ENCODE data around the gene RNF169.
A peak's percentile ranks its signal among the peaks of the same experiment; 100 is the strongest.

The RNF169 gene, protein sequence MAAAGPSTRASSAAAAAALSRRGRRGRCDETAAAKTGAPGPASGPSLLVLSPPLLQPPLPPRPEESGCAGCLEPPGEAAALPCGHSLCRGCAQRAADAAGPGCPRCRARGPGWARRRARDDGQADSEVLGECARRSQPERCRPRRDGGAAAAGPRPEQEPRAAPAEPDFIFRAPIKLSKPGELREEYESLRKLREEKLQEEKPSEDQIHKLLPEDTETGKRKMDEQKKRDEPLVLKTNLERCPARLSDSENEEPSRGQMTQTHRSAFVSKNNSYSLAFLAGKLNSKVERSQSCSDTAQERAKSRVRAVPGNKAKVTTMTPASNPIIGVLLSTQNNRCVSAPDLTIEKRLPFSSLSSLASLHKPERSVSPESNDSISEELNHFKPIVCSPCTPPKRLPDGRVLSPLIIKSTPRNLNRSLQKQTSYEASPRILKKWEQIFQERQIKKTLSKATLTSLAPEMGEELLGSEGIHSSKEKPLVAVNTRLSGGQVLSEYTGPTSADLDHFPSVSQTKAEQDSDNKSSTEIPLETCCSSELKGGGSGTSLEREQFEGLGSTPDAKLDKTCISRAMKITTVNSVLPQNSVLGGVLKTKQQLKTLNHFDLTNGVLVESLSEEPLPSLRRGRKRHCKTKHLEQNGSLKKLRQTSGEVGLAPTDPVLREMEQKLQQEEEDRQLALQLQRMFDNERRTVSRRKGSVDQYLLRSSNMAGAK

DNA sequence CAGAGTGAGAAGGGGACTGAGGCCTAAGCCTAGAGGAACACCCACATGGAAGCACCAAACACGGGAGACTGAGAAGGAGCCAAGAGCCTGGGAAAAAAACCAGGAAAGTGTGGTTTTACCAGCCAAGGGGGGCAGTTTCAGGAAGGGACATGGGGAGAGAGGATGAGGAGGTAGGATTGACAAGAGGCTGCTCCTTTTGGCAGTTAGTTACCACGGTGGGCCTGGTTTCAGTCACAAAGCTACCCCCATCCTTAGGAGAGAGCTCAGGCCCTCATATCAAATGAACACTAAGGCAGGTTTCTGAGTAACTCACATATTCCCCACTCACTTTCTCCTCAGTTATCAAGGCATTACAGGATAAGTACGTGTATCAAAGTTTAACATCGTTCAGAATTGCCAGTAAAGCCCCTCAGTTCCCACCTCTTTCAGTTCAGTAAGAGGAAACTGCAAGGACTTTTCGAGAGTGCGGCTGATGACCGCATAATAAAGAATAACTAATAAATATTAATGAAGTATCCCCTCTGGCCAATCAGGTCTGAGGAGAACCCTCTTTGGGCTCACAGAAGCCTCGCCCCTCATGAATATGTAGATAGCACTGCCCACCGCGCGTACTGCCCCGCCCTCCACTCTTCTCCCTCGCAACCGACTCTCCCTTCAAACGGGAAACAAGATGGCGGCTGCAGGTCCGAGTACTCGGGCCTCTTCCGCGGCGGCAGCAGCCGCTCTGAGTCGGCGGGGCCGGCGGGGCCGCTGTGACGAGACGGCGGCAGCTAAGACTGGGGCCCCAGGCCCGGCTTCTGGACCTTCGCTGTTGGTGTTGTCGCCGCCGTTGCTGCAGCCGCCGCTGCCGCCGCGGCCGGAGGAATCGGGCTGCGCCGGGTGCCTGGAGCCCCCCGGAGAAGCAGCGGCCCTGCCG, at the start of gene RNF169:
Gene RNF169 (plus strand): TSS at position 639 of the 916 bp plus-strand sequence. CDS start 32 bp downstream, at position 671.
- DNase-seq: peak; percentile 88 to 93

DNA sequence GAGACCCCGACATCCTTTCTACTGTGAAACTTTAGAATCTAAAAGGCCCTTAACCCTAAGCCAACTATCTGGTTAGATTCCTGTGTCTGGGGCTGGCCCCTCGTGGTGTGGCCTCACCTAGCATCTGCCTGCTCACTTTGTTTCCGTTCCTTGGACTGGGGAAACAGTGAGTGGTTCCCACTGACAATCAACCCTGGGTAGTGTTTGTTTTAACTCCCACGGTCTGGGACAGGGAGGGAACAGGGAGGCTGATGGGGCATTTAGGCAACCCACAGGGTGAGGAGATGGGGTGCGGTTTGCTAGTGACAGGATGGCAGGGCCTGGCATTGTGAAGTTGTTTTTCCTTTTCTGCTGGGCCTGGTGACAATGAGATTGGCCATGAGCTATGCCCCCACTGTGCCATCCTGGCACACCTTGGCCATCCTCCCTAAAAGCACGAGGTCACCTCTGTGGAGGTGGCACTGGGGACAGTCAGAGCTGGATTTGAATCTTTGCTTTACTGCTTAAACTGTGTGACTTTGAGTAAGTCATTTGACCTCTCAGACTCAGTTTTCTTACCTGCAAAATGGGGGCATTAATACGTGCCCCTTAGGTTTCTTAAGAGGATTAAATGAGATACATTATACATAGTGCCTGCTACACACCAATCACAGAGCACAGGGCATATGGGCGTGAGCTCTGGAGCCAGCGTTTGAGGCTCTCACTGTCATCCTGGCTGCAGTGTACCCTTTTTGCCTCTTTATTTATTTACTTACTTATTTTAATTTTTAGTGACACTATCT, 48.8 kb upstream of the RNF169 start:
- no peak for DNase-seq

DNA sequence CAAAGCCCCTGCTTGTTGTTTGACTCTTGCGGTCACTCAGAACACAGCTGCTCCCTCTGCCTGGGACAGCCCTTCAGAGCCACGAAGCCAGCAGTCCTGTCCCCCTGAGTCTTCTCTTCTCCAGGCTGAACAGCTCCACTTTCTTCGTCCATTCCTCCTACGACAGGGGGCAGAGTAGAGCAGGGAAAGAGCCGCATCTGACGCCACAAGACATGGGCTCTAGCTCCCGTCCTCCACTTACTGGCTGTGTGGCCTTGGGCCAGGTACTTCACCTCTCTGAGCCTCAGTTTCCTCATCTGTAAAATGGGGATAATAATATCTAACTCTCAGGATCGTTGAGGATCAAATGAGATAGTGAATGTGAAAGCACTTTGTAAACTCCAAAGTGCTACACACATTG, 47.3 kb upstream of the RNF169 start:
- peak in 1 of 2 experiments; percentile 18 for DNase-seq

DNA sequence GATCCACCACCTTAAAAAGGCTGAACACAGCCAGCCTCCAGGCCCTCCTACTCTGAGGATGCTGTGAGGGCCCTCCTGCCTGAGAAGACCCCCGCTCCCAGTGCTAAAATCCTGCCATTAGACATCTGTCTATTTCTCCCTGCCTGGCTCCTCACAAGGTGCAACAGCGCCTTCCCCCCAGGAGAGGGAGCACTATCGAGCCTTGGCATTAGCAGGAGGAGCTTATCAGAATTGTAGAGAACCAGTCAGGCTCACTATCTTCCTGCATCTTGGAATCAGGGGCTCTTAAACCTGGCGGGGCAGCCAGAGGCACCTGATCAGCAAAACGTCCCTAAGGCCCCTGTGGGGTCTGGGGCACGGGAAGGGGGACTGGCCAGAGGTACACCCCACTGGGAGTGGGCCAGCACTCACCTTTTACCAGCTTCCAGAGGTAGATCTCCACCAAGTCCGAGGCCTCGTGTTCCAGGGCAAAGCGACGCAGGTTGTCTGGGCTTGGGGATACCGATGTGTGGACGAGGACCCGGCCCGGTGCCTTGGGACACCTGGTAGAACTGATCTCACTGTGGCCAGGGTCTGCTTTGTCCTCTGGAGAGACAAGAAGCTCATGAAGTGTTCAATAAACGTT, 46.2 kb upstream of the RNF169 start:
- DNase-seq: peak; percentile 63 to 69

DNA sequence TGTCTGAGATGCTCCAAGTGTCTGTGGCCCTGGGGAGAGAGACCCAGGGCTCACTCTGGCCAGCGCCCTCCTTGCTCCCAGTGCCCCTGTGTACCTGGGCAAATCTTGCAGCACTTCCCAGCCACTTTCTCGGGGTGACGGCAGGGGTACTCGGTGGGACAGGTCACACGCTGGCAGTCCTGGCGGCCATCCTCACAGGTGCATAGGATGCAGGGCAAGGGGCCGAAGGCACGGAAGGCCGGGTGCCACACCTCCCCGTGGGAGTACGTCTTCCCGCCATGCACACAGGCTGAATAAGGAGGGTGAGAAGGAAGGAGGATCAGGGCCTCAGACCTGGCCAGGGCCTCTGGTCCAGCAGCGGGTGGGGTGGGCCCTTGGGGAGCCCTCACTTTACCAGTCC, 45.4 kb upstream of the RNF169 start:
- no peak for DNase-seq

DNA sequence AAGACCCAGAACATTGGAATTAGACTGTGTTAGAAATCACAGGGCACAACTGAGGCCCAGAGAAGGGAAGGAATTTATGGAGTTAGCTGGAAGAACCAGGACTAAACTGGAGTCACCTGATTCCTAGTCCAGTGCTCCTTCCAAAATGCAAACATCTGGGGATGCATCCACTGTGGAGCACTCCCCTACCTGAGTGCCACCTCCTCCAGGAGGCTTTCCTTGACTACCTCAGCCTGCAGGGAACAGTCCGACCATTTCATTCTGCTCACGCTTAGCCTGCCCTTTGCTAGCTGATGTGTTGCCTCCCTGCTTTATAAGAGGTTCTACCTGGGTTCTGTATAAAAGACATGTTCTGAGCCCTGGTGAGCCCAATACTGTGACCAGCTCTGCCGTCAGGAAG, 41.5 kb upstream of the RNF169 start:
- DNase-seq: no peak

DNA sequence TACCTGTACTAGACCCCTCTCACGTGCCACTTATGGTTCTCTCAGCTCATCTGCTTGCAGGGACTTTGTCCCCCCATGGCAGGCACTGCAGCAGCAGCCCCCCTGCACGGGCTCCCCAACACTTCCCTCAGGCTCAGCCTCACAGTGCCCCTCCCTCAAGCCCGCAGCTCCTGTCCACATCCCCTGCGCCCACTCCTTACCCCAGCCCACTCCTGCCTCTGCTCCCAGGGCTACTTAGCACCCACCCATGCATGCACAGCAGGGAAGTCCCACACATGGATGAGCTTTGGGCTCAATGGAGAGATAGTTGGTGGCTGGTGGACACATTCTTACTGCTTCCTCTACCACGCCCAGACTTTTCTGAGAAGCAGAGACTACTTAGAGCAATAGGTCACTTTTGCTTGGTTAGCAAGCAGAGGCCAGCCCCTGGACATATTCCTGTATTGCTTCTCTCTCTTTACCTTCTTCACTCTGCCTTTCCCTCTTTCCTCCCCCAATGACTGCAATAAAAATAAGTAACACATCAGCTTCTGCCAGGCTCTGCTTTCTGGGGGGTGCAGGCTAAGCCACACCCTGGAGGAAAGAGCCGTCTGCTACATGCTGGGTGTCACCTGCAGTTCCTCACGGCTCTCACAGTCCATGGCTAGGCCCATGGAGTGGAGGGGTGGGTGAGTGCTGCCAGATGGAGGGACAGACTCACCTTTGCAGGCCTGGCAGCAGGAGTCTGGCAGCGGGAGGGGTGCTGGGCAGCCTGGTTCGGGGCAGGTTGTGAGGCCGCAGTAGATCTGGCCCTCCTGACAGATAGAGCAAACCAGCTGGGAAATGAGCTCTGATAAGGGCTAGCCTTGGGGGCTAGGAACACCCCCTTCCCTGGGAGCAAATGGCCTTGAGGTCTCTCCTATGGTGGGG, 40.8 kb upstream of the RNF169 start:
- no peak for DNase-seq

DNA sequence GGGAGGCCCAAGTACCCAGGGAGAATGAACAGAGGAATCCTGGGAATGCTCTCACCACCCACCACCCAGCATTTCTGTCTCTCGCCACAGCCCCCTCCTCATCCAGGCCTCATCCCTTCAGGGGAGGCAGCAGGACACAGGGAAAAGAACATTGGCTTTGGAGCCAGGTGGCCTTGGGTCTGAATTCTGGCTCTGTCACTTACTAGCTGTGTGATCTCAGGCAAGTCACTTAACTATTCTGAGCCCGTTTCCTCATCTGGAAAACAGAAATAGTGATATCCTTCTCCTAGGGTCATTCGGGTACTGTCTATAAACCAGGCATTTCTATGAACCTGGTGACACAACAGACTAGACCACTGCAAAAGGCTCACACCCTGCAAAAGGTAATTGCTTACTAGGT, 39.5 kb upstream of the RNF169 start:
- DNase-seq: no peak

DNA sequence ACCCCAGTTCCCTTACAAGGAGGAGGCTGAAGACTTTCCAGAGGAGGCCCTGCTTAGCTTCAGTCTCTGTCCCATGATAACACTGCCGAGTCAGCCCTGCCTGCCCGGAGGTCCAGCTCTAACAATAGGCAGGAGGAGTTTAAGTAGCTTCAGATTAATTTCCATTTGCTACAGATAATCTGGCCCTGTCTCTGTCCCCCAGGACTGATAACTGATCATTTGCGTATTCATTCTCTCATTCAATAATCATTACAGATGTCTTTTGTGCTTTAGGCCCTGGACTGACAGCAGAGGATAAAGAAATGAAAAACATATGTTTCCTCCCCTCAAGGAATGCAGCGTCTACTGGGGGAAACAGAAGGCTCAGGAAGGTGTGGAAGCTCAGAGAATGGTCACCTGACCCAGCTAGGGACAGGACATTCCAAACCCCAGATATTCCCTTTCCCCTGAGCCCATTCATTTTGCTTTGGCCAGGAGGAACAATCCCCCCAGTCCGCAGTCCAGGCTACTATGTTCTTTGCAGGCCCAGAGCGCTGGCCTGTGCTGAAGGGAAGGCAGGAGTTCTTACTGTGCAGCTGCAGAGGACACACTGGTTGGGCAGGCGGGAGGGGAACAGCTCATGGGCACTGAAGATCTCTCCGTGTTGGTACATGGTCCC, 38.2 kb upstream of the RNF169 start:
- no peak for DNase-seq

DNA sequence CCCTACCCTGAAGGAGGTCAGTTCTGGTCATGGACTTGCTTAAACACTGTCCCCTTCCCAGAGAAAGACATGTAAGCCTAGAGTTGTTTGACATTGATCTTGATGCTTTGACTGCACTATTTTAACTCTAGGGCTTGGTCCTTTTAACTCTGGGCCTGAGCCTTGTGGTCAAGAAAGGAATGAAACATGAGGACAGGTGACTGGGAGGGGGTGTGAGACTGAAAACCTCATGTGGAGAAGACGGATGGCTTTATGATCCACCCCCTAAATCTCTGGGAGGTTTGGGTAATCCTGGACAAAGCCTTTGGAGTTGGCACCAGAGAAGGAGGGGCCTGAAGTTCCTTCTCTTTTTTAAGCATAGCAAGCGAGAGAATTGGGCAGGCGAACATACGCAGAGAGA, 35.0 kb upstream of the RNF169 start:
- DNase-seq: no peak

DNA sequence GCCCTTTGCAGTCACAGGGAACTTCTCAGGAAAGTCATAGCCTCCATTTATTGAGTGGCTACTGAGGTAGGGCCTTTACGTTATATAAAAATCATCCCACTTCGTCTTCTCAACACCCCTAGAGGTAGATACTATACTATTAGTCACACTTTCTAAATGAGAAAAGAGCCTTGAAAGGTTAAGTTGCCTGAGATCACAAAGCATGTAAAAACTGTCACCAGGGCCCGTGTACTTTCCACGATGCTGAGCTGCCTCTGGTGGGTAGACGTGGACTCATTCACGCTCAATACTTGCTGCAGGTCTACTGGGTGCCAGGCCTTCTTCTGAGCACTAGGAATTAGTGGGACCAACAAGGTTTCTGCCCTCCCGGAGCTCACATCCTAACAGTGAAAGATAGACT, 33.7 kb upstream of the RNF169 start:
- peak; percentile 18 to 41 for DNase-seq

DNA sequence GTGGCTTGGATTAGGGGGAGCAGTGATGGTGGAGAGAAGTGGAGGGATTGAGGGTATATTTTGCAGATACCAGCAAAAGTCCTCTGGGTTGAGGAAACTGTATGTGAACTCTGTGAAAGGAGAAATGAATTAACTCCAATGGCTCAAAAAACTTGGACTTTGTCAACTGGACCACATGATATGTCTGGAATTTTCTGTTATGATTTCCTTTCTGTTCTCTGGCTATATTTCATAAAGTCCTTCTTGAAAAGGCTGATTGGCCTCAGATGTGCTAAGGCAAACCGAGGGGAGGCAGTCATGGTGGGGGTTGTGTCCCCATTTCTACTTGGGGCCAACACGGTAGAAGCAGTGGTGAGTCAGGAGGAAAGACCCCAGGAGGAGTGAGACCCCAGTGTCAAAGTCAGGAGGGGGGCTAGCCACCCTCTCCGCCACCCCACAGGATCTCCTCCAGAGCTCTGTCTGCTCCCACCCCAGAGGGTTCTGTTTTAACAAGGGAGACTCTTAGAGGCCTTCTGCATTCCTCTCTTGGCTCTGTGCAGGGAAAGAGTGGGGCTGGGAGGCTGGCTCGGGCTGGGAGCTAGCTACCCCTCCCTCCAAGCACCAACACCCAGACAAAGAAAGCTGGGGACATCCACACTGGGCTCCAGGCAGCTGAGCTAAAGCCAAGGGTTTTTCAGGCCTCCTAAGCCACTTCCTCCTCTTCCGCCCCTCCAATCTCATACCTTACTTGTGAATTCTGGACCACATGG, 31.3 kb upstream of the RNF169 start:
- no peak for DNase-seq

DNA sequence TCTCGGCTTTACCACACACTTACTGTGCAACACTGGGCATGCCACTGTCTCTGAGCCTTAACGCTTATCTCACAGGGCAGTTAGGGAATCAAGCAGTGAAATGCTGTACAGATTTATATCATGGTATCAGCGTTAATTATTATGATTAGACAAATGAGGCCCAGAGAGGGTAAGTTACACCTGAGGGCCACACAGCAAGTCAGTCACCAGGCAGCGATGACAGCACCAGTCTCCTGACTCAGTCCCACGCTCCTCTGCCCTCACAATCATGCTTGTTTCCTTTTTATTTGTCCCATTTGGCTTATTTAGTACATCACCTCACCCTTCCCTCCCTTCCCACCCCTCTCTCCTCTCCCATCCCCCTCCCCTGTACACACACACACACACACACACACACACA, 29.6 kb upstream of the RNF169 start:
- no peak for DNase-seq

DNA sequence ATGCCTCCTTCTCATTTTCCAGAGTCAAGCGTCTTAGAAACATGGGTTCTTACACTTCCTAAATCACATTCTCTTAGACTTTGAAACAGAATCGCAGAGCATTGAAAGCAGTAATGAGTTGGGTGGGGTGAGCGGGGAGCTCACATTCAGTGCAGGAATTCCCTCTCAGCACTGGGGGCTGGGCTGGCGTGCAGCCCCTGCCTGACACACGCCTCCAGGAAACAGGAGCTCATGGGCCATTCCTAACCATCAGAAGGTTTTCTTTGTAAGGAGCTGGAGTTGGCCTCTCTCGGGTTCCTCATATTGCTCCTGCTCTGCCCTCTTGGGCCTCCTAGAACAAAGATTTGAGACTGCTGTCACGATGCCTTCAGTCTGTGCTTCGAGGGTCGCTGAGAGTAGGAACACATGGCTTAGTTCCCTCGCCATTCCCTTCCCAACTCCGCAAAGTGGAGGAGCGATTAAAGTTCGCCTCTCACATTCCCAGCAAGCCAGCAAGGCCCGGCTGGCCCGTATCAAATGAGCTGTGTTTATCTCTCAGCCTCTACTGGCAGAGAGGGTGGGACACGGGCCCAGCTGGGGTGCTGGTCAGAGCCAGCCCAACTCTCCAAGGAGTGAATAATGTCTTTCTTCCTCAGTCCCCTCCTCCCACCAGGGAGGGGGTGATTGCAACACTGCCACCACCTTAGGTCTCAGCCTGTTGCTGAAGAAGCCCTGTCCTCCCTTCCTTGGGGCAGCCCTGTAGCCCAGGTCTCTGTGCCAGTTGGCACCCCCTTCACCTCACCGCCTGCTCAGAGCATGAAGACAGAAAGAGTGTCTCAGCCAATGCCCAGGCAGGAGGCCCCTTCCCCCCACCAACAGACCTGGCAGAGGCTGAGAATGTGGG, 27.8 kb upstream of the RNF169 start:
- DNase-seq: no peak

DNA sequence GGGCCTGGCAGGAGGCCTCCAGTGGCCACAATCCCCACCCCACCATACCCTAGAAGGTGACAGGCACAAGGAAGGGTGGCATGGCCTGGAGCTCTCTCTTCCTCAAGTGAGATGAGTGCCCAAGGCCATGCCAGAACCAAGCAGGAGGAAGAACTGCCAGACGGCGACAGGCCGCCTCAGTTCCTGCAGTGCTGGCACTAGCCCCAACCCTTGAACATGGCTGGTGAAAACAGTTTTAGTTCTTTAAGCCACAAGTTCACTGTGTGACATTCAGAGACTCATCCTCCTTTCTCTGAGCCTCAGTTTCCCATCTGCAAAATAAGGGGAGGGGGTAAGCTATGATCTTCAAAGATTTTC, 27.2 kb upstream of the RNF169 start:
- DNase-seq: no peak

DNA sequence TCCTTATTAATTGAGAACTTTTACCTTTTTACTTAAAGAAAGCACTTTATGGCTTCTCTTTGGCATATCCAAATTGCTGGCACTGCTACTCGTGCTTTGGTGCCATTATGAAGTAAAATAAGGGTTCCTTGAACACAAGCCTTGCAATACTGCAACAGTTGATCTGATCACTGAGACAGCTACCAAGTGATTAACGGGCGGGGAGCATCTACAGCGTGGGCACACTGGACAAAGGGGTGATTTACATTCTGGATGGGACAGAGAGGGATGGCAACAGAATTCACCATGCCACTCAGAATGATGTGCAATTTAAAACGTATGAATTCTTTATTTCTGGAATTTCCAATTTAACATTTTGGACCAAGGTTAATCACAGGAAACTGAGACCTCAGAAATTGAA, 25.1 kb upstream of the RNF169 start:
- DNase-seq: no peak

DNA sequence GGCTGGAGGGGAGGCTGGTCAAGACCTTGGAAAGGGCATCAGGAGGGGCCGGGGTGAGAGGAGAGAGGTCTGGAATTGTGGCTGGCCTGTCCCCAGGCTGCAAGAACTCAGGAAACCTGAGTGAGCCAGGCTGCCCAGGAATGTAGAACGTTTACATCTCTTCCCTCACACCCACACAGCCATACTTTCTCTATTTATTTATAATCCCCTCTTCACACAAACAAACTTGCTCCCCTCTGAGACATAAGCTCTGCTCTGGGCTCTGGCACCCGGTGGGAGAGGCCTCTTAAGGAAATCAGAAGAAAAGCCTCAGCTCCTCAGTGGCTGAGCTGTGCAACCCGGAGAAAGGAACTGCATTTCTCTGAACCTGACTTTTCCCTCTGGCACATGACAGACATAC, 22.9 kb upstream of the RNF169 start:
- no peak for DNase-seq

DNA sequence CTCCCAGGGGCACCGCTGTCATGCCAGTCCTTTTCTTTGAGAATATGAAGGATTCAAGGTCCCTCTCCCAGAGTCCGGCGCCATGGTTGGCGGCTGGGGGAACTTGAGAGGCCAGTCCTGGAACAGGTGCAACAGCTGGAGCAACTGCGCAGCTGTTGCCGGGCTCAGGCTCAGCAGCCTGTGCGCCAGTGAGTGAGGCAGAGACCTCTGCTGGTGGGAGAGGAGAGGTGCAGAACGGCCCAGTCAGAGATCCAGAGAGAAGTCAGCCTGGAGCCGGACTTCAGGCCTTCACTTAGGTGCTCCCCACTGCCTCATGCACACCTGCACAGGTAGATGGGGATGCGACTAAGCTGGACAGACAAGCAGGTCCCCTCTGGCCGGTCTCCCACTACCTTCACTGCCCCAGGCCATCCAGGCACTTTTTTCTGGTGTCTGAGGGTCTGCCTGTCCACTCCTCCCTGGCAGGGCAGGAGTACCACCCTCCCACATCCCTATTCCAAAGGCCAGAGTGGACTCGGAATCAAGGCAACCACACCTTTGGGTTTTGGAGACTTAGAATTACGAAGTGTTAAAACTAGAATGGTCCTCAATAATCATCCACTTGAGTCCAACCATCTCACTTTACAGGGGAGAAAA, 22.0 kb upstream of the RNF169 start:
- peak; percentile 55 to 68 for DNase-seq
